DOHH2 (cell line): ENCODE measurements around the gene POU5F1.

Experiments
- H3F3A ChIP-seq: fragments of 200-600 bp; sonication (generic), shearing (Covaris generic); 2 replicates; pipeline ENCODE4 v1.6.0; 2016; ENCODE audit warnings: antibody characterized with exemption, mild to moderate bottlenecking; ENCODE audit not compliant: control insufficient read depth, insufficient read depth
- H3K27ac ChIP-seq: fragments of 200-600 bp; sonication (generic); 2 replicates; pipeline ENCODE4 v1.5.1; 2014; ENCODE audit warnings: low read depth, mild to moderate bottlenecking, low read length, moderate library complexity
- H3K27me3 ChIP-seq: fragments of 200-600 bp; sonication (generic); 2 replicates; pipeline ENCODE4 v1.6.1; 2014; ENCODE audit warnings: mild to moderate bottlenecking, low read length, mixed read lengths; ENCODE audit not compliant: control insufficient read depth
- H3K36me3 ChIP-seq: fragments of 200-600 bp; sonication (generic); 2 replicates; pipeline ENCODE4 v1.6.1; 2014; ENCODE audit warnings: mild to moderate bottlenecking, low read length, moderate library complexity, mixed read lengths; ENCODE audit not compliant: control insufficient read depth
- H3K4me1 ChIP-seq: fragments of 200-600 bp; sonication (generic); 2 replicates; pipeline ENCODE4 v1.6.1; 2014; ENCODE audit warnings: mild to moderate bottlenecking, low read length, mixed read lengths; ENCODE audit not compliant: control insufficient read depth
- H3K4me2 ChIP-seq: fragments of 200-600 bp; sonication (generic); 2 replicates; pipeline ENCODE4 v1.6.0; 2014; ENCODE audit warnings: mild to moderate bottlenecking, low read length, moderate library complexity
- H3K4me3 ChIP-seq: fragments of 200-600 bp; sonication (generic); 2 replicates; pipeline ENCODE4 v1.5.1; 2014; ENCODE audit warnings: mild to moderate bottlenecking, low read length, mixed read lengths
- H3K79me2 ChIP-seq: fragments of 200-600 bp; sonication (generic); 2 replicates; pipeline ENCODE4 v1.6.1; 2014; ENCODE audit warnings: mild to moderate bottlenecking, low read length, mixed read lengths; ENCODE audit not compliant: control insufficient read depth
- H3K9me2 ChIP-seq: fragments of 200-600 bp; sonication (generic); replicated peaks from 2 replicates; pipeline ENCODE4 v1.6.1; 2014; ENCODE audit warnings: mild to moderate bottlenecking, low read length, mixed read lengths; ENCODE audit not compliant: control insufficient read depth
- H3K9me3 ChIP-seq: fragments of 200-600 bp; sonication (generic); 2 replicates; pipeline ENCODE4 v1.6.1; 2014; ENCODE audit warnings: antibody characterized with exemption, low read length, mixed read lengths; ENCODE audit not compliant: control insufficient read depth, insufficient read depth
- H4K20me1 ChIP-seq: fragments of 200-600 bp; sonication (generic); 2 replicates; pipeline ENCODE4 v1.6.0; 2014; ENCODE audit warnings: low read depth, mild to moderate bottlenecking, antibody characterized with exemption, low read length, moderate library complexity; ENCODE audit not compliant: control insufficient read depth, insufficient read depth
- CTCF ChIP-seq: fragments of 200-600 bp; sonication (generic); IDR thresholded peaks from one replicate; pipeline ENCODE4 v1.5.1; 2014; ENCODE audit warnings: antibody characterized with exemption, mild to moderate bottlenecking, low read depth, low read length; ENCODE audit not compliant: poor library complexity, severe bottlenecking
- EZH2phosphoT487 ChIP-seq: fragments of 200-600 bp; sonication (generic); IDR thresholded peaks from 2 replicates; pipeline ENCODE4 v1.6.1; 2017; ENCODE audit warnings: borderline replicate concordance, mild to moderate bottlenecking, antibody characterized with exemption, low read length, moderate library complexity, mixed read lengths

POU5F1 gene

GRCh38 chr6:31145386-31145785 is 25.1 kb downstream of the POU5F1 start:
- H3K4me3 ChIP-seq = no peak overlapping the region
- H3K9me2 ChIP-seq = no peaks in the 10 kb centered on the region
- no peaks in the 10 kb centered on the region for H3K9me3 ChIP-seq
- no peaks in the 10 kb centered on the region for H4K20me1 ChIP-seq
- no peak overlapping the region for H3K4me2 ChIP-seq
- H3K36me3 ChIP-seq = peaks cover 17% of the 10 kb centered on the region
- no peaks in the 10 kb centered on the region for H3K27me3 ChIP-seq
- no peak overlapping the region for H3K27ac ChIP-seq
- no peaks in the 10 kb centered on the region for H3K79me2 ChIP-seq
- no peaks in the 10 kb centered on the region for H3F3A ChIP-seq
- H3K4me1 ChIP-seq = no peaks in the 10 kb centered on the region
- TF ChIP-seq CTCF (no peak), EZH2phosphoT487 (no peak)

DNA sequence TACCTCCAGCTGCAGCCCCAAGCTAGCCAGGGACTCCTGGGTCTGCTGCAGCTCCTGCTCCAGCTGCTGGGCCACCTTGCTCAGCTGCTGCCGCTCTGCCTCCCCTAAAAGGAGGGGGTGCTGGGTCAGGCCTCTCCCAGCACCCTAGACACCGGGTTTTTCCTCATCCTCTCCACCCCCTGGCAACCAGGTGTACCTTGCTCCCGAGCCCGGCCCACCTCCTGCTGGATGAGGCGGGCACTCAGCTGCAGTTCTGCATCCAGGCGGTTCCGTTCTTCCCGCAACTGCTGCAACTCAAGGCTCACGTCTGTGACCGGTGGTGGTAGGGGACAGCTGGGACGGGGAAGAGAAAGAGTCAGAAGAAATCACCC is 25.5 kb downstream of the POU5F1 start:
- H3K9me2 ChIP-seq = no peaks in the 10 kb centered on the region
- TF ChIP-seq CTCF (no peak), EZH2phosphoT487 (no peak)
- H3K79me2 ChIP-seq = no peaks in the 10 kb centered on the region
- H4K20me1 ChIP-seq = no peaks in the 10 kb centered on the region
- no peaks in the 10 kb centered on the region for H3F3A ChIP-seq
- H3K36me3 ChIP-seq = peaks cover 15% of the 10 kb centered on the region
- H3K9me3 ChIP-seq = no peaks in the 10 kb centered on the region
- no peaks in the 10 kb centered on the region for H3K27me3 ChIP-seq
- no peak overlapping the region for H3K4me2 ChIP-seq
- H3K27ac ChIP-seq = no peak overlapping the region
- H3K4me3 ChIP-seq = no peak overlapping the region
- H3K4me1 ChIP-seq = no peaks in the 10 kb centered on the region

GRCh38 chr6:31144296-31144969 is 26.0 kb downstream of the POU5F1 start:
- Histone ChIP-seq H3K4me2 (no peak overlapping the region), H3K27ac (no peak overlapping the region), H3K79me2 (no peaks in the 10 kb centered on the region), H3K4me3 (no peak overlapping the region), H3K36me3 (peaks cover 12% of the 10 kb centered on the region), H3F3A (no peaks in the 10 kb centered on the region), H3K9me2 (no peaks in the 10 kb centered on the region), H4K20me1 (no peaks in the 10 kb centered on the region), H3K4me1 (no peaks in the 10 kb centered on the region), H3K9me3 (no peaks in the 10 kb centered on the region), H3K27me3 (no peaks in the 10 kb centered on the region)
- TF ChIP-seq EZH2phosphoT487 (no peak), CTCF (no peak)

GRCh38 chr6:31143148-31143547 is 27.3 kb downstream of the POU5F1 start:
- TF ChIP-seq CTCF (no peak), EZH2phosphoT487 (no peak)
- no peaks in the 10 kb centered on the region for H3K9me3 ChIP-seq
- H3K27me3 ChIP-seq = no peaks in the 10 kb centered on the region
- H3K4me1 ChIP-seq = no peaks in the 10 kb centered on the region
- no peak overlapping the region for H3K4me2 ChIP-seq
- H3K36me3 ChIP-seq = peaks cover 12% of the 10 kb centered on the region
- no peaks in the 10 kb centered on the region for H4K20me1 ChIP-seq
- H3K9me2 ChIP-seq = no peaks in the 10 kb centered on the region
- H3K27ac ChIP-seq = no peak overlapping the region
- H3K4me3 ChIP-seq = no peak overlapping the region
- no peaks in the 10 kb centered on the region for H3F3A ChIP-seq
- no peaks in the 10 kb centered on the region for H3K79me2 ChIP-seq
